SK-N-DZ (cell line): ENCODE results near the gene CCR5AS.
"Not testable (repeated sequence)": the region's sequence is repeated elsewhere in the genome, so short reads cannot be mapped to it uniquely, and the experiment has no call there.

Experiments
- DNase-seq: peaks from one replicate; pipeline ENCODE4 v3.0.0-alpha.2; 2015; ENCODE audit warnings: low spot score

The CCR5AS gene

DNA sequence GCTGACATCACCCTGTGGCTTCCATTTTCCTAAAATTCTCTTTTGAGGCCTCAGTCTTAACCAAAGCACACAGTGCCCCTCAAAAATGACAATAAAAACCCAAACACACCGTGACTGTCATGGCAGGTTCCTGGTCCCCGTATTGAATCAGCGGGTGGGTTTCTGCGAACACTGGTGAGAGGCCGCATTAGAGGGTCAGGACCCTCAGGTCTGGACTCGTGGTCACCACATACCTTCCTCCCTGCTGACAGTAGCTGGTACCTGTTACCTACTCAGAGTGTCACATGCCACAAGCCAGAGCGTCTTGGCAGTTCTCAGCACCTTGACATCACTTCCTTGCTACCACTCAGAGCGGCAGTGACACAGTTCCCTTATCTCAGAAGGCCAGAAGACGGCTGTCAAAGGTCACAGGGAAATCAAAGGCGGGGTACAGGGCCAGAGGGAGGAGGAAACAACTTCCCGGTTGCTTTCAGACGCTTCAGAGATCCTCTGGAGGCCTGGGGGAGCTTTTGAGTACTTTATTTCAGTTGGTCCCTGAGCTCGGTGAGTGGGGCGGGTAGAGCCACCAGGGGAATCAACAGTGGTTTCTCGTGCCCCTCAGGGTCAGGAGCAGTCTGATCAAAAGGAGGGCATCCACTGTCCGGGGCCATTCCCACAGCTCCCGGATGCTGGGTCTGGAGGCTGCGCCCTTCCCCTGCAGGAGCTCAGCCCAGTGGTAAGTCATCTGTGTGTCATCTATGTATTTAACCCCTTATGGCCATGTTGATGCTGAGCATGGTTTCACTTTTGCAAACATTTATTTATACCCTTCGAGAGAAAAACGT is at the start of gene CCR5AS, which contains the start of gene CCRL2:
CCR5AS (minus strand) TSS at position 279 of the 824 bp plus-strand sequence.
CCRL2 (plus strand) TSS at position 472 of the 824 bp plus-strand sequence. CDS start 821 bp downstream, outside the sequence.
- no peak for DNase-seq

DNA sequence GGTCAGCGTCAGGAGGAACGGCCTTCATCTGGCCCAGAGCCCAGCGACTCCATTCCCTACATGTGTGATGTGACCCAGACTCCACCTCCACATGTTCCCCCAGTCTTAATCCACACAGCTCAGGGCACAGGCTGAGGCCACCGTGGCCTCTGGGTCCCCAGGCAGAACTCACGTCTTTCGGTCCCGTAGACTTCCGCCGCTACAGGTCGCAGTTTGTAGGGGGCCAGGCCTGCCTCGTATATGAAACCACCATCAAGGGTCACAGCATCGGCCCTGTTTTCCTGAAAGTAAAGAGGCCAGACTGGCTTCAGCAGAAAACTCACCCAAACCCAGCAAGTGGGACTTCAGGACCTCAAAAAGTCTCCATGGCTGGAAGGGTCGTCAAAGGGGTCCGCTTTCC is 49.3 kb upstream of the CCR5AS start:
- DNase-seq = no peak

GRCh38 chr3:46455231-46456115 is 48.6 kb upstream of the CCR5AS start:
- no peak for DNase-seq

GRCh38 chr3:46454606-46455005 is 47.7 kb upstream of the CCR5AS start:
- DNase-seq = no peak

DNA sequence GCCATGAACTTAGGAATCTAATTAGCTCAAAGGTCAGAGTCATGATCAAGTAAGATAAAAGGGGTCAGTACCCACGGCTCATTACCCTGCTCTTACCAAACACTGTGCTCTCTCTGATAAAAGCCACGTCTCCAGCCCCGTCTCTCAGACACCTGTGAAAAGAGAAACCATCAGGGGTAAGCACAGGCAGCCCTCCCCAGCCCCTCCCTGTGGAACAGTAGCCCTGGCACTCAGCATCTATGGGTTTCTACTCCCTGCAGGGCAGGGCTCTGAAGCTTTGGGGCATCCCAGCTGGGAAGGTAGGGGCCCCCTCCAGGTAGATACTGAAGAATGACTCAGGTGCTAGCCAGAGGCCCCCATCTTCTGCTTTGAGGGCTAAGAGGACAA is 47.3 kb upstream of the CCR5AS start:
- no peak for DNase-seq

GRCh38 chr3:46453526-46454208 is 46.8 kb upstream of the CCR5AS start:
- DNase-seq = no peak

DNA sequence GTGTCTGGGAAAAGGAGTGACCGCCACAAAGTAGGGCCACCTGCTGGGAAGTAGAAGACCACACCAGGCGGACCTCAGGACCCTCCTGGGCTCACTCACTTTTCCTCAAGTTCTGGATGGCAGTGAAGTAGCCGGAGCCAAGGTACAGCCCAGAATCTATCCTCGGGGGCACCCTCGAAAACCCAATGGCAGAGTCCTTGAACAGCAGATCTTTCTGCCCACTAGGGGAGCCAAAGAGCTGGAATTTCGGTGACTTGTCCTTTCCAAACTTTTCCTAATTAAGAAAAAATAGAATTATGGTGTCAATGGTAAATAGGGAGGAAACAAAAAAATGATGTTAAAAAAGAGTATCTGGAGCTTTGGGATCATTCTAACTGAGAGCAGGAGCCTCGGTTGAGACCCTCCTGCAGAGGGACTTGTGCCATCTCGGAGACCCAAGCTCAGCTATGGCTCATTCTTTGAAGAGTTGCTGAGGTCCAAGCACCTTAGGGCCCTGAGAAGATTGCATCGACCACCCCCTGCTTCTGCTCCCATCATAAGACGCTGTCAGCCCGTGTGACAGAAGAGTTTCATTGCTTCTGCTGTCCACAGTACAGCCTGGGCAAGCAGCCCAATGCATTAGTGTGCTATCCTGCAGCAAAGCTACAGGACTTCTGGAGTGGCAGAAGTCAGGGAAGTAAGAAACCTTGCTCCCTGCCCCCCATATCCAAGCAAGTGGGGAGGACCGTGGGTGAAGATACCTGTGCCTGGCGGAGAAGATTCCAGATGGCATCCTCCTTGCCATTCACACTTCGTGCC is 43.1 kb upstream of the CCR5AS start:
- DNase-seq = no peak

GRCh38 chr3:46448721-46449120 is 41.9 kb upstream of the CCR5AS start:
- DNase-seq = no peak

DNA sequence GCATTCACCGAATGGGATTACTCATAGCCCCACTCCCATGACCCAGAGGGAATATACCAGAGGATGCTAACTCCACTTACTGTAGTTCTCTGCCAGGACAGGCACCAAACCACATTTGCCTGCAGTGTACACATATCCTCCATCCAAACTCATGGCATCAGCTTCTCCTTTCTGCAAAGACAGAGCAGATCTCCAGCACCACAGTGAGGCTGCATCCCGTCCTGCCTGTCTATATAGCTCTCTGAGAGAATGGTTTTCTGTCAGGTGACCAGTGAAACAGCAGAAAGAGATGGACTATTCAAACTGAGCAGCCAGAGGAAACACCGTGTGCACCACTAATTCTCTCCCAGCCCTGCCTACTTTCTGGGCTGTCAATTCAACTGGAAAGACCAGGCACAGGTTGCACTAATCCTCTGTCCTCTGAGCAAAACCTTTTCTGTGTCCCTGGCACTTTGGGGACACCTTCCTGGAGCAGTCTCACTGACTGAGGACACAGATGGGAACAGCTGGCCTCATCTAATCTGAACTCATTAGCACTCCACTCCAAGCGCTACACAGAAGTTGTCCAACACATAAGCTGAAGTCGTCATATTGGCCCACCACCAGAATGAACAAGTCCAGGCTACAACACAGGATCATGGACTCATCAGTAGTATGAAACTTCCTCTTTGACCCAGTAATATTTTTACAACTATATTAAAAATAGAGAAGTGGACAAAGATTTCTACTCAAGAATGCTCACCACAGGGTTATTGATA is 40.5 kb upstream of the CCR5AS start:
- no peak for DNase-seq

- no peak for DNase-seq
These were observed 36.0 kb upstream of the CCR5AS start for GRCh38 chr3:46442576-46443530.

GRCh38 chr3:46440531-46441294 is 33.8 kb upstream of the CCR5AS start:
- DNase-seq = no peak

- DNase-seq = no peak
These were observed 32.0 kb upstream of the CCR5AS start for GRCh38 chr3:46438831-46439230.

- DNase-seq = no peak
These were observed 28.3 kb upstream of the CCR5AS start for GRCh38 chr3:46435081-46435726.

GRCh38 chr3:46433841-46434240 is 27.0 kb upstream of the CCR5AS start:
- no peak for DNase-seq

- not testable (repeated sequence) for DNase-seq
These were observed 26.3 kb upstream of the CCR5AS start for GRCh38 chr3:46433118-46433517.

DNA sequence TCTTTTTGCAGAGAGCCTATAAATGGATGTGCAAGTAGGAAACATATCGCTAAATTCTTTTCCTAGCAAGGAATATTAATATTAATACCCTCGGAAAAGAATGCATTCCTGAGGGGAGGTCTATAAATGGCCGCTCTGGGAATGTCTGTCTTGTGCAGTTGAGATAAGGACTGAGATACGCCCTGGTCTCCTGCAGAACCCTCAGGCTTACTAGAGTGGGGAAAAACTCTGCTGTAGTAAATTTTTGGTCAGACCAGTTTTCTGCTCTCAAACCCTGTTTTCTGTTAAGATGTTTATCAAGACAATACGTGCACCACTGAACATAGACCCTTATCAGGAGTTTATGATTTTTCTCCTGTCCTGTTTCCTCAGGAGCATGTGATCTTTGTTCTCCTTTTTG is 25.0 kb upstream of the CCR5AS start:
- DNase-seq = not testable (repeated sequence)

DNA sequence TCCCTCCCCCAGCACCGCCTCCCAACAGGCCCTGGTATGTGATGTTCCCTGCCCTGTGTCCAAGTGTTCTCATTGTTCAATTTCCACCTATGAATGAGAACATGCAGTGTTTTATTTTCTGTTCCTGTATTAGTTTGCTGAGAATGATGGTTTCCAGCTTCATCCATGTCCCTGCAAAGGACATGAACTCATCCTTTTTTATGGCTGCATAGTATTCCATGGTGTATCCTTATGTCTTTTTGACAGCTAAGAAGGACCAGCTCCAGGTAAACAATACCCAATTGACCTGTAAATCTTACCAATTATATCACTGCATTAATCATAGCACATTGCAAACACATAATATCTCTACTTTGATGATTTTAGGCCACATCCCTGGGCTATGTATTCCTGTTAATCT is 24.0 kb upstream of the CCR5AS start:
- DNase-seq = not testable (repeated sequence)

DNA sequence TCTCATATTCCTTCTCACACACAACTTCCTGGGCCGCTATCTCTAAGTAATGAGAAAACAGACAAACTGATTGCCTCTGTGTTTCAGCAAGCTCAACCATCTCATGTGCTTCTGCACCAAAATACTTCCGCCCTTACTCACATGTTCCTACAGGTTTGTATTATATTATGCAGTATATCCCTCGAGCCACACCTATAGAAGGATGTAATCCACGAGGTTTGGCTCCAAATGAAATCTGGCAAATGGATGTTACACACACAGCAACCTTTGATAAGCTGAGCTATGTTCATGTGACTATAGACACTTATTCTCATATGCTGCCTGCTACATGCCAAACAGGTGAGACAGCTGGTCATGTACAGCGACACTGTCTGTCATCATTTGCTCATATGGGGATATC is 22.8 kb upstream of the CCR5AS start:
- no peak for DNase-seq
